Measurements from ENCODE around the gene GCGR. TPM values are rescaled to one million over a fixed set of nuclear protein-coding genes. Genes with fewer than 3 reads are reported as not detected.

GCGR gene
- polyA plus RNA-seq, 1 of the 3 experiments (the other 2 are of a cell fraction), result not detected

DNA sequence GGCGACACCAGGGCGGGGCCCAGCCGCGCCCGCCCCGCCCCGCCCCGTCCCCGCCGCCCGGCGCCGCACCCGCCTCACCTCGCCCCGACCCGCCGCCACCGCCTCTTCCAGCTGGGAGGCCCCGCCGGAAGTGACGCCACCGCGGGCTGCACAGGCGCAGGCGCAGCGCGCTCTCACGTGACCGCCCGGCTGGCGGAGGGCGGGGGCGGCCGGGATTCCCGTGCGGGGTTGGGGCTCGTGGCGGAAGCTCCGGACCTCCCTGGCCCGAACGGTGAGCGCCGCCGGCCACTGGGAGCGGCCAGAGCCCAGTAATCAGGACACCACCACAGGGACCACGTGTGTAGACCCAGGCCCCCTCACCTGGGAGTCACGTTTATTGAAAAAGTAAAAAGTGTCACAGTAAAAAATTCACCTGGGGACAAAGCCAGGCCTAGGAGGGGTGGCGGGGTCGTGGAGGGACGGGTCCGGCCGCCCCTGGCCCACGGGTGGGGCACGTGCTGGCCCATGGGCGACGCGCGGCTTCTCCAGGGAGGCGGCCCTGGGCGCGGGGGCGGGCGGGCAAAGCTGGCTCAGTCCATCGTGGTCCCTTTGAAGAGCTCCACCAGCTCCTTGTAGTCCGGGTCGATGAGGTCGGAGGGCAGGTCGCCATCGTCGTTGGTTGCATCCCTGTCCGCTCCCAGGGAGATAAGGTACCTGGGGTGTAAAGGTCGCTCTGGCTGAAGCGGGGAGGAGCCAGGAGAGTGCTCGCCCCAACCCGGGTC lies 29.4 kb downstream of the GCGR start, which contains the start of gene MCRIP1 (continued):
- TF ChIP-seq RXRA (IDR thresholded peaks at IDR 0.05; ENCODE audit: borderline replicate concordance, low read depth) (no peak), TCF12 (IDR thresholded peaks at IDR 0.05) (no peak), POLR2AphosphoS5 (IDR thresholded peaks at IDR 0.05; ENCODE audit: low read depth, low read length) (peak; percentile 91; the same call in 1 of the 2 replicates), GABPA (IDR thresholded peaks at IDR 0.05; ENCODE audit: low read depth) (peak; percentile 77), MEF2A (IDR thresholded peaks at IDR 0.05; ENCODE audit: borderline replicate concordance, low read depth) (no peak), RCOR1 (IDR thresholded peaks at IDR 0.05; ENCODE audit: low read length) (no peak), FOXM1 (IDR thresholded peaks at IDR 0.05; ENCODE audit: low read depth) (no peak)
- TF ChIP-seq, protein P1, sequence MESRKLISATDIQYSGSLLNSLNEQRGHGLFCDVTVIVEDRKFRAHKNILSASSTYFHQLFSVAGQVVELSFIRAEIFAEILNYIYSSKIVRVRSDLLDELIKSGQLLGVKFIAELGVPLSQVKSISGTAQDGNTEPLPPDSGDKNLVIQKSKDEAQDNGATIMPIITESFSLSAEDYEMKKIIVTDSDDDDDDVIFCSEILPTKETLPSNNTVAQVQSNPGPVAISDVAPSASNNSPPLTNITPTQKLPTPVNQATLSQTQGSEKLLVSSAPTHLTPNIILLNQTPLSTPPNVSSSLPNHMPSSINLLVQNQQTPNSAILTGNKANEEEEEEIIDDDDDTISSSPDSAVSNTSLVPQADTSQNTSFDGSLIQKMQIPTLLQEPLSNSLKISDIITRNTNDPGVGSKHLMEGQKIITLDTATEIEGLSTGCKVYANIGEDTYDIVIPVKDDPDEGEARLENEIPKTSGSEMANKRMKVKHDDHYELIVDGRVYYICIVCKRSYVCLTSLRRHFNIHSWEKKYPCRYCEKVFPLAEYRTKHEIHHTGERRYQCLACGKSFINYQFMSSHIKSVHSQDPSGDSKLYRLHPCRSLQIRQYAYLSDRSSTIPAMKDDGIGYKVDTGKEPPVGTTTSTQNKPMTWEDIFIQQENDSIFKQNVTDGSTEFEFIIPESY (IDR thresholded peaks at IDR 0.05; ENCODE audit: borderline replicate concordance, low read depth), result 0 out of 2 replicates have a peak, but pooled peaks have one; percentile 28
- TF ChIP-seq, protein P2, sequence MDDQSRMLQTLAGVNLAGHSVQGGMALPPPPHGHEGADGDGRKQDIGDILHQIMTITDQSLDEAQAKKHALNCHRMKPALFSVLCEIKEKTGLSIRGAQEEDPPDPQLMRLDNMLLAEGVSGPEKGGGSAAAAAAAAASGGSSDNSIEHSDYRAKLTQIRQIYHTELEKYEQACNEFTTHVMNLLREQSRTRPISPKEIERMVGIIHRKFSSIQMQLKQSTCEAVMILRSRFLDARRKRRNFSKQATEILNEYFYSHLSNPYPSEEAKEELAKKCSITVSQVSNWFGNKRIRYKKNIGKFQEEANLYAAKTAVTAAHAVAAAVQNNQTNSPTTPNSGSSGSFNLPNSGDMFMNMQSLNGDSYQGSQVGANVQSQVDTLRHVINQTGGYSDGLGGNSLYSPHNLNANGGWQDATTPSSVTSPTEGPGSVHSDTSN (IDR thresholded peaks at IDR 0.05), result peak; percentile 30; the same call in 1 of the 2 replicates

DNA sequence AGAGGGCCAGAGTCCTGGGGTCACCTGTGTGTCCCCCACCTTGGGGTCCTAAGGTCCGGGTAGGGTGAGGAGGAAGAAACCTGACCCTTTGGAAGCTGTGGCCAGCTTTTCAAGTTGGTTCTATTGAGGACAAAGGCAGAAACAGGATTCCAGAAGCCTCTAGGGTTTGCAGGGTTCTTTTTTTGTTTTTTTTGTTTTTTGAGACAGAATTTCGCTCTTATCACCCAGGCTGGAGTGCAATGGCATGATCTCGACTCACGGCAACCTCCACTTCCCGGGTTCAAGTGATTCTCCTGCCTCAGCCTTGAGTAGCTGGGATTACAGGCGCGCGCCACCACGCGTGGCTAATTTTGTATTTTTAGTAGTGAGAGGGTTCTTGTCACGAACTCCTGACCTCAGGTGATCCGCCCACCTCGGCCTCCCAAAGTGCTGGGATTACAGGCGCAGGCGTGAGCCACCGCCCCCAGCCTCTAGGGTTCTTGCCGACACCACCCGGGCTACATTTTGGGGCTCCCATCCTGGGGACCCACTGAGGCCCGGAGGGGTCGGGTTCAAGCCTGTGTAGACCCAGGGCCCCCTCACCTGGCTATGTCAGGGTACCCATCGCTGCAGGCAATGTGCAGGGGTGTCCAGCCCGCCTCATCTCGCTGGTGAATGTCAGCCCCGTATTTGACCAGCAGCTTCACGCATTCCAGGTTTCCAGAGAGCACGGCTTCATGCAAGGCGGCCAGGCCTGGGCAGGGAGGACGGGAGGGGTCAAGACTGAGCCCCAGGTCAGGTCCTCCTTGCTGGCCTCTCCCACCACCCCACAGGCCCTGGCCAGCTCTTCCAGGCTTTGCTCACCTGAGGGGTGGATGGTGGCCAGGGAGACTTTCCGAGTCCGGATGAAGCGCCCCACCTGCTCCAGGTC lies 30.2 kb downstream of the GCGR start:
- Histone ChIP-seq H3K4me3 (ENCODE audit: low read depth in 2 of 2, low read length in 1 of 2) (peak overlapping the region; percentile 70 to 86), H4K20me1 (ENCODE audit: insufficient read depth) (peaks cover 17% of the 10 kb centered on the region; the same call in 1 of the 2 replicates), H3K9me3 (no peaks in the 10 kb centered on the region), H3K79me2 (ENCODE audit: insufficient read depth) (peaks cover 47% of the 10 kb centered on the region), H3K36me3 (replicated peaks in 1 of 2; ENCODE audit: control insufficient read depth in 1 of 2, insufficient read depth in 2 of 2, low read length in 1 of 2) (no peaks in the 10 kb centered on the region), H3F3A (replicated peaks; ENCODE audit: insufficient read depth) (peaks cover 17% of the 10 kb centered on the region), H3K9ac (peak overlapping the region; percentile 97), H3K4me1 (ENCODE audit: control insufficient read depth in 1 of 2, insufficient read depth in 2 of 2, low read depth in 1 of 2, low read length in 1 of 2) (peaks cover 0 to 22% of the 10 kb centered on the region in 2 experiments; a peak in 3 of 4 replicates), H3K4me2 (peak overlapping the region; percentile 99), H3K27ac (ENCODE audit: low read depth in 2 of 2, low read length in 1 of 2) (peak overlapping the region; percentile 86 to 90), H3K27me3 (ENCODE audit: insufficient read depth) (no peaks in the 10 kb centered on the region), H2AFZ (ENCODE audit: low read depth) (peak overlapping the region; percentile 75), H3K9me2 (no peaks in the 10 kb centered on the region)
- TF ChIP-seq MXI1 (IDR thresholded peaks at IDR 0.05; ENCODE audit: low read depth, low read length) (no peak), YY1 (IDR thresholded peaks at IDR 0.05; ENCODE audit: low read depth) (no peak), NFIC (IDR thresholded peaks at IDR 0.05; ENCODE audit: borderline replicate concordance) (no peak), SIN3A (IDR thresholded peaks at IDR 0.05; ENCODE audit: borderline replicate concordance, low read depth, low read length) (no peak)
- TF ChIP-seq, protein P3, sequence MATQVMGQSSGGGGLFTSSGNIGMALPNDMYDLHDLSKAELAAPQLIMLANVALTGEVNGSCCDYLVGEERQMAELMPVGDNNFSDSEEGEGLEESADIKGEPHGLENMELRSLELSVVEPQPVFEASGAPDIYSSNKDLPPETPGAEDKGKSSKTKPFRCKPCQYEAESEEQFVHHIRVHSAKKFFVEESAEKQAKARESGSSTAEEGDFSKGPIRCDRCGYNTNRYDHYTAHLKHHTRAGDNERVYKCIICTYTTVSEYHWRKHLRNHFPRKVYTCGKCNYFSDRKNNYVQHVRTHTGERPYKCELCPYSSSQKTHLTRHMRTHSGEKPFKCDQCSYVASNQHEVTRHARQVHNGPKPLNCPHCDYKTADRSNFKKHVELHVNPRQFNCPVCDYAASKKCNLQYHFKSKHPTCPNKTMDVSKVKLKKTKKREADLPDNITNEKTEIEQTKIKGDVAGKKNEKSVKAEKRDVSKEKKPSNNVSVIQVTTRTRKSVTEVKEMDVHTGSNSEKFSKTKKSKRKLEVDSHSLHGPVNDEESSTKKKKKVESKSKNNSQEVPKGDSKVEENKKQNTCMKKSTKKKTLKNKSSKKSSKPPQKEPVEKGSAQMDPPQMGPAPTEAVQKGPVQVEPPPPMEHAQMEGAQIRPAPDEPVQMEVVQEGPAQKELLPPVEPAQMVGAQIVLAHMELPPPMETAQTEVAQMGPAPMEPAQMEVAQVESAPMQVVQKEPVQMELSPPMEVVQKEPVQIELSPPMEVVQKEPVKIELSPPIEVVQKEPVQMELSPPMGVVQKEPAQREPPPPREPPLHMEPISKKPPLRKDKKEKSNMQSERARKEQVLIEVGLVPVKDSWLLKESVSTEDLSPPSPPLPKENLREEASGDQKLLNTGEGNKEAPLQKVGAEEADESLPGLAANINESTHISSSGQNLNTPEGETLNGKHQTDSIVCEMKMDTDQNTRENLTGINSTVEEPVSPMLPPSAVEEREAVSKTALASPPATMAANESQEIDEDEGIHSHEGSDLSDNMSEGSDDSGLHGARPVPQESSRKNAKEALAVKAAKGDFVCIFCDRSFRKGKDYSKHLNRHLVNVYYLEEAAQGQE (IDR thresholded peaks at IDR 0.05; ENCODE audit: low read depth, low read length), result no peak
- TF ChIP-seq, protein P2 (IDR thresholded peaks at IDR 0.05), result no peak
- TF ChIP-seq, protein P1 (IDR thresholded peaks at IDR 0.05; ENCODE audit: borderline replicate concordance, low read depth), result no peak
- ChIA-PET POLR2A (interaction anchor here (0.7 to 2.1 kb wide), 8 partner anchors 8 to 167 kb away, joined by 3 to 13 read pairs (median 5); partner anchors contain the start of genes ARHGDIA, CCDC137 and MRPL12), CTCF (interaction anchor here (0.9 to 2.5 kb wide), 11 partner anchors 8 to 196 kb away, joined by 3 to 11 read pairs (median 4); no protein-coding TSS in a partner anchor)
- whole genome bisulfite sequencing (ENCODE audit: low lambda C conversion rate), result 86% methylated on average over 31 of the region's 31 CpGs
- DNase-seq, result no peak

Data from SK-N-SH (cell line).